Osteocyte (in vitro differentiated cells): ENCODE data around the gene PLPP6. TPM values are rescaled to one million over a fixed set of nuclear protein-coding genes. Genes with fewer than 3 reads are reported as not detected.

Experiments used
- DNase-seq: peaks from one replicate; pipeline ENCODE4 v3.0.0; 2021; ENCODE audit warnings: mixed read lengths; ENCODE audit not compliant: unreplicated experiment; ENCODE audit errors: extremely low spot score
- H3K27ac Mint-ChIP-seq: one replicate; pipeline ENCODE4 v1.8.0; 2021; ENCODE audit warnings: mild to moderate bottlenecking, mixed read lengths; ENCODE audit not compliant: unreplicated experiment
- H3K27me3 Mint-ChIP-seq: one replicate; pipeline ENCODE4 v1.8.0; 2021; ENCODE audit warnings: mixed read lengths; ENCODE audit not compliant: unreplicated experiment
- H3K36me3 Mint-ChIP-seq: one replicate; pipeline ENCODE4 v1.8.0; 2021; ENCODE audit warnings: mixed read lengths; ENCODE audit not compliant: unreplicated experiment
- H3K4me1 Mint-ChIP-seq: one replicate; pipeline ENCODE4 v1.8.0; 2021; ENCODE audit warnings: mixed read lengths; ENCODE audit not compliant: unreplicated experiment
- H3K4me3 Mint-ChIP-seq: one replicate; pipeline ENCODE4 v1.8.0; 2021; ENCODE audit warnings: mild to moderate bottlenecking, moderate library complexity, mixed read lengths; ENCODE audit not compliant: unreplicated experiment
- H3K9me3 Mint-ChIP-seq: one replicate; pipeline ENCODE4 v1.8.0; 2021; ENCODE audit warnings: mixed read lengths; ENCODE audit not compliant: unreplicated experiment
- total RNA-seq: library from RNA; stranded (reverse); gene quantifications from 2 replicates; pipeline ENCODE4 v1.2.1, GENCODE V29; 2021
- TF ChIP-seq, protein P1 (sequence below): fragments of 200-600 bp; sonication (generic); IDR thresholded peaks from 2 replicates; pipeline ENCODE4 v1.5.0; 2021; ENCODE audit warnings: antibody characterized with exemption, mild to moderate bottlenecking, moderate library complexity

PLPP6 gene
- total RNA-seq, 1 donor from 2014 or later = 8.1 TPM

DNA sequence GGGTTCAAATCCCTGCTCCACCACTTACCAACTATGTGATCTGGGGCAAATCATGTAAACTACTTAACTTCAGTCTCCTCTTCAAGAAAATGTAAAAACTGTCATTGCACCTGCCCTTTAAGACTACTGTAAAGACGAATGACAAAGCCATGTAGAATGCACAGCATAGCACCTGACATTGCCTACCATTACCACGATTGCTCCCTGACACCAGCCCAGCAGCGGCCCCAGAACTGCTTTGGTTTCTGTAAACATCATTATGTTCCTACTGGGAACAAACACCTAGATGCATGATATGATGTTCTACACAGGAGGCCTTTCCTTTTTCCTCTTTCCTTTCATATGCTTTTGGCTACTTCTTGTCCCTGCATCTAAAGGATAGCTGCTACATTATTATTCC lies 23.1 kb upstream of the PLPP6 start:
- Mint-ChIP-seq H3K36me3 (no peaks in the 10 kb centered on the region), H3K9me3 (no peaks in the 10 kb centered on the region), H3K4me3 (no peak overlapping the region), H3K4me1 (peaks cover 5% of the 10 kb centered on the region), H3K27ac (no peak overlapping the region), H3K27me3 (peaks cover 15% of the 10 kb centered on the region)
- TF ChIP-seq, protein P1, sequence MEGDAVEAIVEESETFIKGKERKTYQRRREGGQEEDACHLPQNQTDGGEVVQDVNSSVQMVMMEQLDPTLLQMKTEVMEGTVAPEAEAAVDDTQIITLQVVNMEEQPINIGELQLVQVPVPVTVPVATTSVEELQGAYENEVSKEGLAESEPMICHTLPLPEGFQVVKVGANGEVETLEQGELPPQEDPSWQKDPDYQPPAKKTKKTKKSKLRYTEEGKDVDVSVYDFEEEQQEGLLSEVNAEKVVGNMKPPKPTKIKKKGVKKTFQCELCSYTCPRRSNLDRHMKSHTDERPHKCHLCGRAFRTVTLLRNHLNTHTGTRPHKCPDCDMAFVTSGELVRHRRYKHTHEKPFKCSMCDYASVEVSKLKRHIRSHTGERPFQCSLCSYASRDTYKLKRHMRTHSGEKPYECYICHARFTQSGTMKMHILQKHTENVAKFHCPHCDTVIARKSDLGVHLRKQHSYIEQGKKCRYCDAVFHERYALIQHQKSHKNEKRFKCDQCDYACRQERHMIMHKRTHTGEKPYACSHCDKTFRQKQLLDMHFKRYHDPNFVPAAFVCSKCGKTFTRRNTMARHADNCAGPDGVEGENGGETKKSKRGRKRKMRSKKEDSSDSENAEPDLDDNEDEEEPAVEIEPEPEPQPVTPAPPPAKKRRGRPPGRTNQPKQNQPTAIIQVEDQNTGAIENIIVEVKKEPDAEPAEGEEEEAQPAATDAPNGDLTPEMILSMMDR = no peak
- no peak for DNase-seq

DNA sequence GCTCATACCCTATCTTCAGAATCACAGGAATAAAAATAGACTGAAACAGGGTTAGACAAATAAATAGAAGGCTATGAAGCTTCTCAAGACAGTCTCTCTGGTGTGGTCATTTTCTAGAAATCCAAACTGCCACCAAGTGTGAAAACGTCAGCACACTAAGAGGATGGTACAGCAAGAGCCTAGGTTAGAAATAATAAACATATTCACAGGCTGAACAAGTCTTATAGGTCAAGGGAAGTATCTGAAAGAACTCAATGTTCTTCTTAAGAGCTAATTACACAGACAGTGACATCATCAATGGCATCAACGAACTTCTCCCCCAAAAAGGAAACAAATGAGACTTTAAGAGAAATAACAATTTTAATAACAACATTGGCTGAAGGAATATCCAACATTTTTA lies 22.7 kb upstream of the PLPP6 start:
- Mint-ChIP-seq H3K4me3 (no peak overlapping the region), H3K27me3 (peaks cover 15% of the 10 kb centered on the region), H3K4me1 (peaks cover 5% of the 10 kb centered on the region), H3K27ac (no peak overlapping the region), H3K9me3 (no peaks in the 10 kb centered on the region), H3K36me3 (no peaks in the 10 kb centered on the region)
- no peak for DNase-seq
- TF ChIP-seq, protein P1 = no peak

DNA sequence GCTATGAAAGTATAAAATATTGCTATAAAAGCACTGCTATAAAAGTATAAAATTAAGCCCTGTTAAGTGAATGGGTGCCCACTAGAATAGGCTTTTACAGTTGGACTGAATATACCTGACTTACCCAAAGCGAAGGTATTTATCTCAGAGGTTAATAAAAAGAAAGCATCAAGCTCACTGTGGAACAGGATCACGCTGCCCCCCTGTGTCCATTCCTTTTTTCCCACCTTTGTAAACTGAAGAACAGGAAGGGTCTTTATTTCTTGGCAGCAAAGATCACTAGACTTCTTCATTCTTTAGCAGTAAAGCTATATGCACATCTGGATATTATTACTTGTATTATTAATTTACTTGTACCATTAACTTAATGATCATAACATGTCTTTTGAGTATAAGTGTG lies 22.1 kb upstream of the PLPP6 start:
- no peak for DNase-seq
- Mint-ChIP-seq H3K9me3 (no peaks in the 10 kb centered on the region), H3K4me1 (peaks cover 5% of the 10 kb centered on the region), H3K36me3 (no peaks in the 10 kb centered on the region), H3K27ac (no peak overlapping the region), H3K4me3 (no peak overlapping the region), H3K27me3 (peaks cover 15% of the 10 kb centered on the region)
- TF ChIP-seq, protein P1 = peak; percentile 69

DNA sequence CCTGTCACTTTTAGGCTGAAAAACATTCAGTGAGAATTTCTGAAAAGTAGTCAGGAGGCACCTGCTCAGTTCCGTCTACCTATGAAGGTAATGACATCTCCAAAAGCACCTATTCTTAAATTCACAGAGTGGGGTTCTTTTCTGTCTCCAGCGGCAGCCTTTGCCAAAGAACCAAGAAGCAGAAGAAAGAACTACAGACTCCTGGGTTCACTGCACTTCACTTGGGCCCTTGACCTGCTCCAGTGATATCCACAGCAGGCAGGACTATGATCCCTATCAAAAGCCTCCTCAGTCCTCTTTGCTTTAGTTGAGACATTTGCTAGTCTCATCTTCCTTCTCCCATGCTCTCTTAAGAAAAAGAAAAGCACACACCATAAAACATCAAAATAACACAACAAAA lies 19.7 kb upstream of the PLPP6 start:
- Mint-ChIP-seq H3K27me3 (peaks cover 10% of the 10 kb centered on the region), H3K4me1 (peaks cover 3% of the 10 kb centered on the region), H3K27ac (no peak overlapping the region), H3K9me3 (no peaks in the 10 kb centered on the region), H3K4me3 (no peak overlapping the region), H3K36me3 (no peaks in the 10 kb centered on the region)
- TF ChIP-seq, protein P1 = no peak
- DNase-seq = no peak

GRCh38 chr9:4654084-4654483 lies 8.0 kb upstream of the PLPP6 start:
- Mint-ChIP-seq H3K36me3 (no peaks in the 10 kb centered on the region), H3K4me3 (no peak overlapping the region), H3K9me3 (no peaks in the 10 kb centered on the region), H3K4me1 (no peaks in the 10 kb centered on the region), H3K27ac (no peak overlapping the region), H3K27me3 (peaks cover 7% of the 10 kb centered on the region)
- no peak for DNase-seq
- TF ChIP-seq, protein P1 = no peak
